Sigmoid colon (tissue), 7 donors: ENCODE data around the gene COG6. TPM values are rescaled to one million over a fixed set of nuclear protein-coding genes. Genes with fewer than 3 reads are reported as not detected.

Experiments used
- DNase-seq: peaks from one replicate; pipeline ENCODE4 v3.0.0-alpha.2; 2019
- H3K27ac ChIP-seq, 4 donors: fragments of 200-600 bp; sonication (generic); one replicate each; pipeline ENCODE4 v1.5.1; 2016 to 2019; ENCODE audit warnings: mild to moderate bottlenecking in 1 of 4
- H3K27me3 ChIP-seq, 3 donors: fragments of 200-600 bp; sonication (generic); one replicate each; pipeline ENCODE4 v1.5.1; 2019; ENCODE audit warnings: mild to moderate bottlenecking in 1 of 3
- H3K36me3 ChIP-seq, 4 donors: fragments of 200-600 bp; sonication (generic); one replicate each; pipeline ENCODE4 v1.5.1; 2016 to 2019
- H3K4me1 ChIP-seq, 4 donors: fragments of 200-600 bp; sonication (generic); one replicate each; pipeline ENCODE4 v1.5.1; 2017 to 2019
- H3K4me3 ChIP-seq, 4 donors: fragments of 200-600 bp; sonication (generic); one replicate each; pipeline ENCODE4 v1.5.1; 2017 to 2019; ENCODE audit warnings: mild to moderate bottlenecking in 2 of 4, moderate library complexity in 1 of 4
- H3K9me3 ChIP-seq, 4 donors: fragments of 200-600 bp in 3 of 4; sonication (generic) in 3 of 4; one replicate each; pipeline versions ENCODE4 v1.5.1 to v1.6.1; 2013 to 2019
- CTCF ChIP-seq, 4 experiments: fragments of 450-650 bp in 3 of 4; fragments of 200-600 bp in 1 of 4; IDR thresholded peaks; one replicate each; pipeline ENCODE4 v1.5.1; 2016 to 2019; ENCODE audit warnings: antibody characterized with exemption in 4 of 4, mild to moderate bottlenecking in 3 of 4, moderate library complexity in 2 of 4
- EP300 ChIP-seq, 4 donors: sonication (generic); formaldehyde crosslinking; IDR thresholded peaks; one replicate each; pipeline ENCODE4 v1.6.1; 2017; ENCODE audit warnings: antibody characterized with exemption in 4 of 4
- POLR2A ChIP-seq, 2 donors: fragments of 450-650 bp; IDR thresholded peaks; one replicate each; pipeline ENCODE4 v1.6.1; 2016; ENCODE audit warnings: antibody characterized with exemption in 2 of 2, mild to moderate bottlenecking in 2 of 2, moderate library complexity in 2 of 2
- POLR2AphosphoS5 ChIP-seq, 4 donors: sonication (generic); formaldehyde crosslinking; IDR thresholded peaks; one replicate each; pipeline ENCODE4 v1.6.1; 2017; ENCODE audit warnings: antibody characterized with exemption in 4 of 4
- WGBS, 2 donors: extraction: QIAGEN DNeasy Blood & Tissue Kit; methylation state at CpG; one replicate each; pipeline ENCODE4 v1.1.7; 2013; 5-methylcytosine and 5-hydroxymethylcytosine counted together
- intact Hi-C: fragments of 100-400 bp; cut with DNase I; formaldehyde crosslinking; loops from one replicate; pipeline ENCODE4 v1.15.1; 2023
- polyA plus RNA-seq, 3 donors: library from polyadenylated mRNA; stranded (reverse); fragments of 200-250 nt; gene quantifications; one replicate each; pipeline ENCODE4 v1.2.3, GENCODE V29; 2013
- total RNA-seq, 4 donors: library from RNA; depleted of rRNA; stranded (reverse); fragments of >200 nt; gene quantifications; one replicate each; pipeline ENCODE4 v1.1.0, GENCODE V29; 2016
- donor health status: healthy with polysubstance abuse.
- donor health status: Bipolar disorder and iron deficiency.
- donor health status: healthy.

COG6 gene
- total and polyA plus RNA-seq, 7 donors: 8.6 to 22.5 (median 18.6) TPM

GRCh38 chr13:39767791-39768517 lies 112.5 kb downstream of the COG6 start:
- no peak overlapping the region for H3K27ac ChIP-seq
- H3K4me3 ChIP-seq: no peak overlapping the region
- H3K27me3 ChIP-seq: no peaks in the 10 kb centered on the region
- TF ChIP-seq CTCF (IDR thresholded peaks at IDR 0.05) (no peak), EP300 (IDR thresholded peaks at IDR 0.05) (no peak), POLR2A (IDR thresholded peaks at IDR 0.05) (no peak), POLR2AphosphoS5 (IDR thresholded peaks at IDR 0.05) (no peak)
- no peaks in the 10 kb centered on the region for H3K36me3 ChIP-seq
- DNase-seq: no peak
- WGBS, 2 donors: 22 to 62% methylated on average over 3 of the region's 3 CpGs
- no peaks in the 10 kb centered on the region for H3K9me3 ChIP-seq
- intact Hi-C loops: no loop called here
- H3K4me1 ChIP-seq: peaks cover 0 to 10% (median 2%) of the 10 kb centered on the region in 4 donors

GRCh38 chr13:39768962-39769361 lies 113.5 kb downstream of the COG6 start:
- intact Hi-C loops: no loop called here
- H3K4me3 ChIP-seq: no peak overlapping the region
- no peak overlapping the region for H3K27ac ChIP-seq
- H3K36me3 ChIP-seq: no peaks in the 10 kb centered on the region
- no peaks in the 10 kb centered on the region for H3K9me3 ChIP-seq
- H3K4me1 ChIP-seq: peaks cover 0 to 10% (median 2%) of the 10 kb centered on the region in 4 donors
- TF ChIP-seq CTCF (IDR thresholded peaks at IDR 0.05) (no peak), EP300 (IDR thresholded peaks at IDR 0.05) (no peak), POLR2AphosphoS5 (IDR thresholded peaks at IDR 0.05) (no peak), POLR2A (IDR thresholded peaks at IDR 0.05) (no peak)
- no peak for DNase-seq
- H3K27me3 ChIP-seq: no peaks in the 10 kb centered on the region

GRCh38 chr13:39770221-39771090 lies 115.0 kb downstream of the COG6 start:
- intact Hi-C loops: no loop called here
- H3K27ac ChIP-seq: peak overlapping the region in 2 of 4 donors; percentile 3 to 14
- no peak for TF ChIP-seq CTCF (IDR thresholded peaks at IDR 0.05)
- TF ChIP-seq EP300 (IDR thresholded peaks at IDR 0.05): no peak
- TF ChIP-seq POLR2AphosphoS5 (IDR thresholded peaks at IDR 0.05): no peak
- no peak for TF ChIP-seq POLR2A (IDR thresholded peaks at IDR 0.05)
- no peak overlapping the region for H3K4me3 ChIP-seq
- 87 to 89% methylated on average over 9 of the region's 9 CpGs for WGBS, 2 donors
- H3K27me3 ChIP-seq: no peaks in the 10 kb centered on the region
- no peaks in the 10 kb centered on the region for H3K36me3 ChIP-seq
- H3K4me1 ChIP-seq: peaks cover 0 to 10% (median 2%) of the 10 kb centered on the region in 4 donors
- DNase-seq: no peak
- H3K9me3 ChIP-seq: no peaks in the 10 kb centered on the region

- H3K27ac ChIP-seq: no peak overlapping the region
- intact Hi-C loops: no loop called here
- H3K4me1 ChIP-seq: peaks cover 0 to 16% (median 4%) of the 10 kb centered on the region in 4 donors
- 85 to 87% methylated on average over 4 of the region's 4 CpGs for WGBS, 2 donors
- DNase-seq: no peak
- TF ChIP-seq EP300 (IDR thresholded peaks at IDR 0.05) (no peak), POLR2A (IDR thresholded peaks at IDR 0.05) (no peak), POLR2AphosphoS5 (IDR thresholded peaks at IDR 0.05) (no peak), CTCF (IDR thresholded peaks at IDR 0.05) (no peak)
- H3K4me3 ChIP-seq: no peak overlapping the region
- no peaks in the 10 kb centered on the region for H3K27me3 ChIP-seq
- no peaks in the 10 kb centered on the region for H3K36me3 ChIP-seq
- H3K9me3 ChIP-seq: no peaks in the 10 kb centered on the region
These were observed 118.4 kb downstream of the COG6 start for GRCh38 chr13:39773833-39774232.
